Measurements from ENCODE around the gene RAB11FIP5. TPM values are rescaled to one million over a fixed set of nuclear protein-coding genes. Genes with fewer than 3 reads are reported as not detected.

RAB11FIP5 gene
- total and polyA plus RNA-seq, 9 of the 15 experiments (the other 6 are each of a cell fraction or from before 2014, with no cell fraction given) = 1.7 to 14.4 (median 6.4) TPM

GRCh38 chr2:73063909-73064875 is 48.6 kb downstream of the RAB11FIP5 start (continued):
- no peak for TF ChIP-seq COPS2 (conservative IDR thresholded peaks at IDR 0.05)
- TF ChIP-seq MAFK (IDR thresholded peaks at IDR 0.05; ENCODE audit: low read length) = peak; percentile 94
- no peak for TF ChIP-seq ZNF398 (CRISPR knock-in tag; IDR thresholded peaks at IDR 0.05)
- no peak for TF ChIP-seq ZMIZ1 (IDR thresholded peaks at IDR 0.05; ENCODE audit: low read depth in 2 of 2, low read length in 2 of 2)
- TF ChIP-seq ZNF282 (CRISPR knock-in tag; IDR thresholded peaks at IDR 0.05) = no peak
- no peak for TF ChIP-seq CREM (IDR thresholded peaks at IDR 0.05; ENCODE audit: low read depth)
- no peak for TF ChIP-seq GABPA (tag; conservative IDR thresholded peaks at IDR 0.05; ENCODE audit: low read depth)
- TF ChIP-seq ZNF77 (CRISPR knock-in tag; IDR thresholded peaks at IDR 0.05) = no peak
- no peak for TF ChIP-seq TAL1 (IDR thresholded peaks at IDR 0.05)
- no peak for TF ChIP-seq ILF3 (IDR thresholded peaks at IDR 0.05; ENCODE audit: borderline replicate concordance)
- no peak for TF ChIP-seq FOXA1 (IDR thresholded peaks at IDR 0.05; ENCODE audit: borderline replicate concordance)
- no peak for TF ChIP-seq PRPF4 (IDR thresholded peaks at IDR 0.05; ENCODE audit: insufficient read depth, low read depth, low read length, poor library complexity, severe bottlenecking)
- TF ChIP-seq SPI1 (IDR thresholded peaks at IDR 0.05; ENCODE audit: borderline replicate concordance, low read depth, low read length) = no peak
- TF ChIP-seq ZBTB49 (CRISPR knock-in tag; IDR thresholded peaks at IDR 0.05; ENCODE audit: borderline replicate concordance) = no peak
- no peak for TF ChIP-seq NRF1 (conservative IDR thresholded peaks at IDR 0.05 in 1 of 2, IDR thresholded peaks at IDR 0.05 in 1 of 2)
- TF ChIP-seq HMBOX1 (IDR thresholded peaks at IDR 0.05) = no peak
- TF ChIP-seq FOS (IDR thresholded peaks at IDR 0.05; ENCODE audit: extremely low read depth, insufficient read length) = peak; percentile 39
- TF ChIP-seq GTF2E2 (tag; IDR thresholded peaks at IDR 0.05) = no peak
- TF ChIP-seq SAFB2 (IDR thresholded peaks at IDR 0.05; ENCODE audit: borderline replicate concordance, low read depth, low read length, severe bottlenecking) = no peak
